ENCODE measurements around the gene MINDY4. TPM values are rescaled to one million over a fixed set of nuclear protein-coding genes. Genes with fewer than 3 reads are reported as not detected.
A peak's percentile ranks its signal among the peaks of the same experiment; 100 is the strongest.

The MINDY4 gene
- total RNA-seq, 1 experiment from 2014 or later = 2.0 TPM

- Histone ChIP-seq H3K4me3 (ENCODE audit: insufficient read depth, low read depth, low read length) (no peak overlapping the region), H3K27me3 (ENCODE audit: control insufficient read depth, insufficient read depth, low read length) (no peaks in the 10 kb centered on the region), H3K36me3 (replicated peaks; ENCODE audit: control insufficient read depth, insufficient read depth, low read length) (no peaks in the 10 kb centered on the region)
- DNase-seq = peak; percentile 94
These were observed 137.5 kb downstream of the MINDY4 start for GRCh38 chr7:30908681-30909080.

- DNase-seq = no peak
- no peaks in the 10 kb centered on the region for H3K36me3 ChIP-seq (replicated peaks; ENCODE audit: control insufficient read depth, insufficient read depth, low read length)
- no peaks in the 10 kb centered on the region for H3K27me3 ChIP-seq (ENCODE audit: control insufficient read depth, insufficient read depth, low read length)
- no peak overlapping the region for H3K4me3 ChIP-seq (ENCODE audit: insufficient read depth, low read depth, low read length)
These were observed 138.2 kb downstream of the MINDY4 start for GRCh38 chr7:30909431-30909830.

DNA sequence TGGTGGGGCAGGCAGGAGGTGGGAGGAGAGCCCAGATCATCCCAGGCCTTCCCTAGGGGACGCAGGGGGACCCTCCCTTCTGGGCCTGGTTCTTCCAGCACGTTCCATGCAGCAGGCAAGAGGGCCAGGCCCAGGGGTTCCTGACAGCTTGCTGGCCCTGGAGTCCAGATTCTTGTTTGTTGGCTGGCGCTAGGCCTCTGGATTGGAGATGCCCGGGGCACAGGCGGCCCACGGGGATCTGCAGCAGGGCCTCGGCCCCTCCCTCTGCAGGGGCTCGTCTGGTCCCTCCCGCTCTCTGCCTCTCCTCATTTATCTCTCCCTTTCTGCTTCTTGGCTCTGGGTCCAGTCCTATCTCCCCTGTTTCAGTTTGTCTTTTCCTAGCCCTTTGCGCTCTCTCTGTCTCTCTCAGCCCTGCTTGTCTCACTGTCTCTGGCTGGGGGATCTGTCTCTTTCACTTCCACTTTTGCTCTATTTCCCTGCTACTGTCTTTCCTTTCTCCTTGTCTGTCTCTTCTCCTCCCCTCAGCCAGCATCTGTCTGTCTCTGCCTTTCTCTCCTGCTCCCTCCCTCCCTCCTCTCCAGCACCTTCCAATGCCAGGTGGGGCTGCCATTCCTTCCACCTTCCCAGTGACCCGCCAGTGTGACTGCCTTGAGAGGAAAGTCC lies 139.3 kb downstream of the MINDY4 start:
- DNase-seq = no peak
- H3K4me3 ChIP-seq (ENCODE audit: insufficient read depth, low read depth, low read length) = no peak overlapping the region
- no peaks in the 10 kb centered on the region for H3K36me3 ChIP-seq (replicated peaks; ENCODE audit: control insufficient read depth, insufficient read depth, low read length)
- no peaks in the 10 kb centered on the region for H3K27me3 ChIP-seq (ENCODE audit: control insufficient read depth, insufficient read depth, low read length)

DNA sequence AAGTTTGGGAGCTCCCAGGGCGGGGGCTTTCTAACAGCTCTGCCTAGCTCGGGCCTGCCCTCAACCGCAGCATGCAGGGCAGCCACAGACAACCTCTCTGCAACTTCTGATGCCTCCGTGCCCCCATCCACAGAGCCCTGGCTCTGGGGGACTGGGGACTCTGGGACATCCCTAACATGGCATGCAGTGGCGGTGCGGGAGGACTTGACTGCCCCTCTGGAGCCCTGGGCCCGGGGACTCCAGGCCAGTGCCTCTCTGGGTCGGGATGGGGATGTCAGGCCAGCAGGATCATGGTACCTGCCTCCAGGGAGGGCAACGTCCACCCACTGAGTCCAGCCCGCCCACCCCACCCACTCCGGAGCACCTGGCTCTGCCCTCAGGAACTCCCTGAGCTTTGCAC lies 139.9 kb downstream of the MINDY4 start:
- Histone ChIP-seq H3K27me3 (ENCODE audit: control insufficient read depth, insufficient read depth, low read length) (no peaks in the 10 kb centered on the region), H3K4me3 (ENCODE audit: insufficient read depth, low read depth, low read length) (no peak overlapping the region), H3K36me3 (replicated peaks; ENCODE audit: control insufficient read depth, insufficient read depth, low read length) (no peaks in the 10 kb centered on the region)
- no peak for DNase-seq

DNA sequence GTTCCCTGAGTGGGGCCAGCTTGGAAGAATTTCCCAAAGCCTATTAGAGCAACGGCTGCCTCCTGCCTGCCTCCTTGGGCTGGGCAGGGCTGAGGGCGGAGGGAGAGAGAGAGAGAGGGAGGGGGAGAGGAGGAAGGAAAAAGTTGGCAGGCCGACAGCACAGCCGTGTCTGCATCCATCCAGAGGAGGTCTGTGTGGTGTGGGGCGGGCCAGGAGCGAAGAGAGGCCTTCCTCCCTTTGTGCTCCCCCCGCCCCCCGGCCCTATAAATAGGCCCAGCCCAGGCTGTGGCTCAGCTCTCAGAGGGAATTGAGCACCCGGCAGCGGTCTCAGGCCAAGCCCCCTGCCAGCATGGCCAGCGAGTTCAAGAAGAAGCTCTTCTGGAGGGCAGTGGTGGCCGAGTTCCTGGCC lies 140.3 kb downstream of the MINDY4 start, which contains the start of gene AQP1:
Gene AQP1, plus strand, starts transcription at position 293 of the 409 bp plus-strand sequence. Its CDS starts 57 bp downstream, at position 350.
- Histone ChIP-seq H3K27me3 (ENCODE audit: control insufficient read depth, insufficient read depth, low read length) (no peaks in the 10 kb centered on the region), H3K36me3 (replicated peaks; ENCODE audit: control insufficient read depth, insufficient read depth, low read length) (no peaks in the 10 kb centered on the region), H3K4me3 (ENCODE audit: insufficient read depth, low read depth, low read length) (no peak within 1 kb of the TSS)
- DNase-seq = no peak

DNA sequence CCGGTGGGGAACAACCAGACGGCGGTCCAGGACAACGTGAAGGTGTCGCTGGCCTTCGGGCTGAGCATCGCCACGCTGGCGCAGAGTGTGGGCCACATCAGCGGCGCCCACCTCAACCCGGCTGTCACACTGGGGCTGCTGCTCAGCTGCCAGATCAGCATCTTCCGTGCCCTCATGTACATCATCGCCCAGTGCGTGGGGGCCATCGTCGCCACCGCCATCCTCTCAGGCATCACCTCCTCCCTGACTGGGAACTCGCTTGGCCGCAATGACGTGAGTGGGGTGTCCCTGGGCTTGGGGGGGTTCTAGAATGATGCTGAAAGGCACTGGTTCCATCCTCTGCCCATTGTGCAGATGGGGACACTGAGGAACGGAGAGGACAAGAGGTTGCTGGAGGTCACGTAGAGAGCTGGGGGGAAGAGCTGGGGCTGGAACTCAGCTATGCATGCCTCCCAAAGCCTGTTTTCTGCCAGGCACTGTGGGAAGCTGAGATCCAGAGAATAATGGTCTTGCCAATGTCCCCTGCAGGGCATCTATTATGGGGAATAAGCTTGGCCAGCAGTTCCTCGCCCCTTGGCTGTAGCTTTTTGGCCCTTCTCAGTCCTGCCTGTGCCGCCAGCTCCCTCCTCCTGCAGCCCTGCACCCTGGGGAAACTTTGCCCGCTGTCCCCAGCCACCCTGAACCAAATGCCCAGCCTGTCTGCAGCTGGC lies 141.0 kb downstream of the MINDY4 start:
- no peak for DNase-seq
- Histone ChIP-seq H3K4me3 (ENCODE audit: insufficient read depth, low read depth, low read length) (no peak overlapping the region), H3K36me3 (replicated peaks; ENCODE audit: control insufficient read depth, insufficient read depth, low read length) (no peaks in the 10 kb centered on the region), H3K27me3 (ENCODE audit: control insufficient read depth, insufficient read depth, low read length) (no peaks in the 10 kb centered on the region)

DNA sequence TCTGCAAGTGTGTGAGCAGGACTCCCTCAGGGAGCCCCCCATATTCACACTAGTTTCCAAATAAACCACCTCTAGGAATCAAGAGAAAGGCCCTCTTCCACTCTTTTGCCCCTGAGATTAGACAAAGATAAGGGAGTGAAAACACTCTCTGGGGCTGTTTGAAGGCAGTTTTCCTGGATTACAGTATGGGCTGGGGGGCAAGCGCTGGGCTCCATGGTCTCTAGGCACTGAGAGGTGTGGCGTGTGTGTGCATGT lies 141.4 kb downstream of the MINDY4 start:
- H3K27me3 ChIP-seq (ENCODE audit: control insufficient read depth, insufficient read depth, low read length) = no peaks in the 10 kb centered on the region
- no peaks in the 10 kb centered on the region for H3K36me3 ChIP-seq (replicated peaks; ENCODE audit: control insufficient read depth, insufficient read depth, low read length)
- no peak for DNase-seq
- no peak overlapping the region for H3K4me3 ChIP-seq (ENCODE audit: insufficient read depth, low read depth, low read length)

DNA sequence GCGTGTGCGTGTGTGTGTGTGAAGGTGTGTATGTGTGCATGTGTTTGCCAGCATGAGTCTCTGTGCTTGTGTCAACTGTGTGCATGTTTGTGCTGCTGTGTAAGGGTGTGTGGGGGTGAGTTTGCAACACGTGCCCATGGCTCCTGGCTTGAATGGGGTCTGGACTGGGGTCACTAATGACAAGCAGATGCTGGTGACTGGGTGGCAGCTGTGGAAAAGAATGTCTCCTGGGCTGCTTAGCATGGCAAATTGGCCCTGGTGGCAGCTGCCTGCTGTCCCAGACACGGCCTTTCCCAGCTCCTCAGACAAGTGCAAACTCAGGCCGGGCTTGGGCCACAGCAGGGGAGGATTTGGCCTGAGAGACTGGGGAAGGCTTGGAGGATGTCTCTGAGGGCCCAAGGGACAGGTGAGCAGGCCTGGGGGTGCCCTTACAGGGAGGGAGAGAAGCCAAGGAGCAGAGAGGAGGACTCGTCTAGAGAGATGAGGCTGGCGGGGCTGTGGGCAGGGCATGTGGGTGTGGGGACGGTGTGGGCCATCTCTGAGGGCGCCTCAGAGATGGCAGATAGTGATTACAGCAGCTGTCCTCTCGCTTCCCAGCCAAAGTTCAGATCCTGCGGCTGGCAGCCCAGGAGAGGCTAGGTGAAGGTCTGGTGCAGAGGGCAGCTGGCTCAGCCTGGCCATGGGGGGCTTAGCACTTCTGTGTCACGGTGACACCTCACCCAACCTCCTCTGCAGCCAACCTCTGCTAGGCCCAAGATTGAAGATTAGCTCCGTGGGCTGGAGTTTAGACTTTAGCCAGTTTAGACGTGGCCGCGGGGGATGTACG lies 142.0 kb downstream of the MINDY4 start:
- H3K36me3 ChIP-seq (replicated peaks; ENCODE audit: control insufficient read depth, insufficient read depth, low read length) = no peaks in the 10 kb centered on the region
- DNase-seq = no peak
- no peaks in the 10 kb centered on the region for H3K27me3 ChIP-seq (ENCODE audit: control insufficient read depth, insufficient read depth, low read length)
- H3K4me3 ChIP-seq (ENCODE audit: insufficient read depth, low read depth, low read length) = no peak overlapping the region

DNA sequence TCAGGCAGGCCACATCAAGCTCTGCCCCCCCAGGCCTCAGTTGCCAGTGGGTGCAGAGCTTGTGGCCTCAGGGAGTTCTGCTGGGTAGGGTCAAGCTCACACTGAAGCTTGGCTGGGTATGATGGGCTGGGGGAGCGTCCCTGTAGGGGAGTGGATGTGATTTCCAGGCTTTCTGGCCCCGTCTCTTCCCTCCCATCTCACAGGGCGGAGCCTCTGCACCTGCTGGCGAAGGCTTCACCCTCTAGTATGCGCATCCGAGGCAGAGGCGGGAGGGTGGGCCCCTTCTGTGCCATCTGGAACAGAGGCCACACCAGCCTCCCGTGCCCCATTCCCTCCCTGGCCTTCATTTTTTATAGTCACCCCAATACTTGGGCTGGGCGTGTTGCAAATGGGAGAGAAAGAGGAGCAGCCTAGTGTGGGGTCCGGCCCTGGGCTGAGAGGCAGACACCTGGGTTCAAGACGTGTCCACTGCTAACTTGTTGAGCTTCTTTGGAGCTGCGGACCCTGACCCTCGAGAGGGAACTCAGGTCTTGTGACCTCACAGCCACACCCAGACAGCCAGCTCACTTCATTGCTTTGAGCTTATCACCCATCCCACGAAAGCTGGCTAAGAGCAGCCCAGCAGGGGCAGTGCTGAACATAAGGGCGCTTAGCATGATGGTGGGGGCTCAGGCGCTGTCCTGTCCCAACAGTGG lies 142.8 kb downstream of the MINDY4 start:
- Histone ChIP-seq H3K36me3 (replicated peaks; ENCODE audit: control insufficient read depth, insufficient read depth, low read length) (no peaks in the 10 kb centered on the region), H3K4me3 (ENCODE audit: insufficient read depth, low read depth, low read length) (no peak overlapping the region), H3K27me3 (ENCODE audit: control insufficient read depth, insufficient read depth, low read length) (no peaks in the 10 kb centered on the region)
- DNase-seq = no peak

- no peak for DNase-seq
- Histone ChIP-seq H3K36me3 (replicated peaks; ENCODE audit: control insufficient read depth, insufficient read depth, low read length) (no peaks in the 10 kb centered on the region), H3K4me3 (ENCODE audit: insufficient read depth, low read depth, low read length) (no peak overlapping the region), H3K27me3 (ENCODE audit: control insufficient read depth, insufficient read depth, low read length) (no peaks in the 10 kb centered on the region)
These were observed 143.4 kb downstream of the MINDY4 start for GRCh38 chr7:30914596-30914995.

- Histone ChIP-seq H3K36me3 (replicated peaks; ENCODE audit: control insufficient read depth, insufficient read depth, low read length) (no peaks in the 10 kb centered on the region), H3K4me3 (ENCODE audit: insufficient read depth, low read depth, low read length) (no peak overlapping the region), H3K27me3 (ENCODE audit: control insufficient read depth, insufficient read depth, low read length) (no peaks in the 10 kb centered on the region)
- DNase-seq = no peak
These were observed 143.9 kb downstream of the MINDY4 start for GRCh38 chr7:30915005-30915601.

DNA sequence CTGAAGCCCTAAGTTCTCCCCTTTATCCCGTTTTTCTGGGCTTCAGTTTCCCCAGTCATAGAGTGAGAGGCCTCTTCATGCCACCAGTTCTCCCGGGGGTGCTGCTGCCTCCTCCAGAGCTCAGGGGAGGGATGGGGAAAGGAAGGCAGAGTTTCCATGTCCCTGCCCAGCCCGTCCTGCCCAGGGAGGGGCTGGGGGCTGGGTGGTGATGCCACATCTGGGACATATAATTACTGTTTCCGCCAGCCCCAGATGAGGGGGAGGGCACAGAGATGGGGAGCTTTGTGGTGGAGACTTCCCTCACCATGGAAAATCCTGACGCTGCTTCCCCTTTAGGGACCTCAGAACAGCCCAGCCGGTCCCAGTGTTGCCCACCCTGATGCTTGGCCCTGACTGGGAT lies 144.5 kb downstream of the MINDY4 start:
- Histone ChIP-seq H3K4me3 (ENCODE audit: insufficient read depth, low read depth, low read length) (no peak overlapping the region), H3K36me3 (replicated peaks; ENCODE audit: control insufficient read depth, insufficient read depth, low read length) (no peaks in the 10 kb centered on the region), H3K27me3 (ENCODE audit: control insufficient read depth, insufficient read depth, low read length) (no peaks in the 10 kb centered on the region)
- DNase-seq = no peak

DNA sequence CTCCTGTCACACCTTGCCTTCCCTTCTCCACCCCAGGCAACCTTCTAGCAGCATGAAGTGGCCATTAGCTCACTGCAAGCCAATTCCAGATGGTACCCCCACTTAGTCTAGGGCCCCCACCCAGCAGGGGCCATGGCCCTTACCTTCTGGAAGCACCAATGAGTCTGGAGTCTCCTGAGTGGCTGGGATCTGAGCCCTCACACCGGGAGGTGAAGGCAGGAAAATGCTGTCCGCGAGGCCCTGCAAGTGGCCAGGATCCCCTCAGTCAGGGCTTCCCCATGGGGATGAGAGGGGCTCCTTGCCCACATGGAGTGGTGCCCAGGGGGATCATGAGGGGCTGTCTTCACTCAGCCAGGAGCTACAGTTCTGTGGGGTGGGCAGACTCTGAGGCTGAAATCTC lies 145.0 kb downstream of the MINDY4 start:
- Histone ChIP-seq H3K4me3 (ENCODE audit: insufficient read depth, low read depth, low read length) (no peak overlapping the region), H3K36me3 (replicated peaks; ENCODE audit: control insufficient read depth, insufficient read depth, low read length) (no peaks in the 10 kb centered on the region), H3K27me3 (ENCODE audit: control insufficient read depth, insufficient read depth, low read length) (no peaks in the 10 kb centered on the region)
- DNase-seq = no peak

- Histone ChIP-seq H3K27me3 (ENCODE audit: control insufficient read depth, insufficient read depth, low read length) (no peaks in the 10 kb centered on the region), H3K4me3 (ENCODE audit: insufficient read depth, low read depth, low read length) (no peak overlapping the region), H3K36me3 (replicated peaks; ENCODE audit: control insufficient read depth, insufficient read depth, low read length) (no peaks in the 10 kb centered on the region)
- DNase-seq = no peak
These were observed 145.6 kb downstream of the MINDY4 start for GRCh38 chr7:30916767-30917166.

Measured in H7 (cell line).